Retina (tissue), 1 donor: ENCODE results near the gene ZGLP1.

Source experiments
- DNase-seq: peaks from one replicate; pipeline ENCODE4 v3.0.0-alpha.2; 2016

ZGLP1 gene

DNA sequence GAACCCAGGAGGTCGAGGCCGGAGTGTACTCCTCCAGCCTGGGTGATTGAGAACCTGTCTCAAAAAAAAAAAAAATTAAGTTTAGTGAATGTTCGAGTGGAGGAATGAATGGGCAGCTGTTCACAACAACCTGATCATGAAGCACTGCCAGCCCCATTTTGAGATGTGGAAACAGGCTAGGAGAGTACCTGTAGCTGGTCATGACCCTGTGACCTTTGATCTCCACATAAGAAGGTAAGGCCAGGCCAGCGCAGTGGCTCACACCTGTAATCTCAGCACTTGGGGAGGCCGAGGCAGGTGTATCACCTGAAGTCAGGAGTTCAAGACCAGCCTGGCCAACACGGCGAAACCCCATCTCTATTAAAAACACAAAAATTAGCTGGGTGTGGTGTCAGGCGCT lies 16.1 kb upstream of the ZGLP1 start:
- DNase-seq: no peak

DNA sequence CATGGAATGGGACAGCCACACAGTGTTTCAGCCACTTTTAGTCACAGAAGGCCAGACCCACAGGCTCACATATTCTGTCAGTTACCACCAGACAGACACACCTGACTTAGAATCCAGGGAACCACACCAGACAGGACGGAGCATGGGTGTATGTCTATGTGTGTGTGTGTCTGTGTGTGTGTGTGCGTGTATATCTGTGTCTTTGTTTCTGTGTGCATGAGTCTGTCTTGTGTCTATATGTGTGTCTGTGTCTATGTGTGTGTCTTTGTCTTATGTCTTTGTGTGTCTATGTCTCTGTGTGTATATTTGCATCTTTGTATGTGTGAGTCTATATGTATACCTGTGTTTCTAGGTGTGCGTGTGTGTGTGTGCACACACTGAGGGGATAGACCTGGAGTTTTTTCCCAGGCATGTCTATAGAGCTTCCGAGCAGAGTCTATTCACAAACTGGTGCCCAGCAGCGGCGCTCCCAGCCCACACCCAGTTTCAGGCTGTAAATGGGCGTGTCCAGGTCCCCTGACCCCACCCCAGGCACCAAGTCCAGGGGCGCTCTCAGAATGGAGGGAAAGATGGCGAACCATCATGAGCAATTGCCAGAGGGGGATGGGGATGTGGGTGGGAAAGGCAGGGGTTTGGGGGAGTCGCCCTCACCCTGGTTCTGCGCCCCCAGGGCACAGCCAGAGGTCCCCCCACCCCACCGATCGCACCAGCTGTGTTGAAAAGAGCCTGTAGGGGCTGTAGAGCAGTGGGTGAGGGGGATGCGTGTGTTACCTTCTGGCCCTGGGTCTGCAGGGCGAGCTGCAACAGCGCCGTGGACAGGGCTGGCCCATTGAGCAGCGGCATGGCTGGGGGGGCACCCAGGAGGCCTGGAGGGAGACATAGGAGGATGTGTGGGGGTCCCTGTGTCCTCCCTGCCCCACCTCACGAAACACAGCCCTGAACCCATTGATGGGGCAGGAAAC lies 12.5 kb upstream of the ZGLP1 start:
- no peak for DNase-seq

DNA sequence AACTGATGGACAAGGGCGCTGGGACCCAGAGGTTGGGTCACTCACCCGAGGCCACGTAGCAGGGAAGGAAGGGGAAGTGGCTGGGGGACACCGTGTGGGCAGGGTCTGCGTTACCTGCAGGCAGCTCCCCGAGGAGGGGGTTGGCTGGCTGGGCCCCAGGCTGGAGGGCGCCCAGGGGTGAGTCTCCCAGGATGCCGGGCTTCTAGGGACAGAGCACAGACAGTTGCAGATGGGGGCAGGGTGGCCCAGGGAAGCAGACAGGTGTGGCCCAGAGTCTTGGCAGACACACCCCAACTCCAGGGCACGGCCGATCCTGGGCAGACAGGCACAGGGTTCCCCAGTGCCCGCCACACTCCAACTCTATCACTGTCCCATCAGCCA lies 11.8 kb upstream of the ZGLP1 start:
- no peak for DNase-seq

- DNase-seq: no peak
These were observed 11.2 kb upstream of the ZGLP1 start for GRCh38 chr19:10320602-10321416.

GRCh38 chr19:10318807-10319682 lies 9.4 kb upstream of the ZGLP1 start:
- DNase-seq: no peak

GRCh38 chr19:10317857-10318462 lies 8.3 kb upstream of the ZGLP1 start:
- no peak for DNase-seq

DNA sequence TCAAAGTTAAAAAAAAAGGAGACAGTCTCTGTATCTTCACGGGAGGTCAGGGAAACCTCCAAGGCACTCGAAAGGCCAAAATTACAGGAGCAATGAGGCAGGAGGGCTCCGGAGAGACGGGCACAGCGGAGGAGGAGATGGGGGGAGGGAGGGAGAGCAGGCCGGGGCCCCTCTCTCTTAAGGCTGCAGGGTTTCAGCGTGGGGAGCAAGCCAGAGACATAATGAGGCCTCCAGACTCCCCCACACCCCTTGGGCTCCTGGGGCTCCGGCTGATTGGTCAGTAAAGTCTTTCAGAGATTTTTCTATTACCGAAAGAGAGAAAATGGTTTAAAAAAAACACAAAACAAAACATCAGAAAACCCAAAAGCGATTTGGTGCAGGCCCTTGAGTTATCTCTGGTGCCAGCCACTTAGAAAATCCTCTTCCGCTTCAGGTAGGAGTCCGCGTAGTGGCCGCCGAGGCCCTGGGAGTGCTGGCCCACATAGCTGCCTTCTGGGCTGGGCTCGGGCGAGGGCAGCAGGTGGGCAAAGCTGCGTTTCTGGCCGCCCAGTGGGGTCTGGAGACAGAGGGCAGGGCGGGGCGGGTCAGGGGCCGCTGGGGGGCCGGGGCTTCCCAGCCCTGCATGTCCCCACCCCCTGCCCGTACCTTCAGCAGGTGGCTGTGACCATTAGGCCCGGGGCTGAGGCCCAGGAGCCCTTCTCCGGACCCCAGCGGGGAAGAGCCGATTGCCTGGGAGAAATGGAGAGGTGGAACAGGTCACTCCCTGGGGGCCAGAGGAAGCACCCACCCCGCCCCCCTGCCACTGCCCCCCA lies 7.6 kb upstream of the ZGLP1 start:
- DNase-seq: no peak

DNA sequence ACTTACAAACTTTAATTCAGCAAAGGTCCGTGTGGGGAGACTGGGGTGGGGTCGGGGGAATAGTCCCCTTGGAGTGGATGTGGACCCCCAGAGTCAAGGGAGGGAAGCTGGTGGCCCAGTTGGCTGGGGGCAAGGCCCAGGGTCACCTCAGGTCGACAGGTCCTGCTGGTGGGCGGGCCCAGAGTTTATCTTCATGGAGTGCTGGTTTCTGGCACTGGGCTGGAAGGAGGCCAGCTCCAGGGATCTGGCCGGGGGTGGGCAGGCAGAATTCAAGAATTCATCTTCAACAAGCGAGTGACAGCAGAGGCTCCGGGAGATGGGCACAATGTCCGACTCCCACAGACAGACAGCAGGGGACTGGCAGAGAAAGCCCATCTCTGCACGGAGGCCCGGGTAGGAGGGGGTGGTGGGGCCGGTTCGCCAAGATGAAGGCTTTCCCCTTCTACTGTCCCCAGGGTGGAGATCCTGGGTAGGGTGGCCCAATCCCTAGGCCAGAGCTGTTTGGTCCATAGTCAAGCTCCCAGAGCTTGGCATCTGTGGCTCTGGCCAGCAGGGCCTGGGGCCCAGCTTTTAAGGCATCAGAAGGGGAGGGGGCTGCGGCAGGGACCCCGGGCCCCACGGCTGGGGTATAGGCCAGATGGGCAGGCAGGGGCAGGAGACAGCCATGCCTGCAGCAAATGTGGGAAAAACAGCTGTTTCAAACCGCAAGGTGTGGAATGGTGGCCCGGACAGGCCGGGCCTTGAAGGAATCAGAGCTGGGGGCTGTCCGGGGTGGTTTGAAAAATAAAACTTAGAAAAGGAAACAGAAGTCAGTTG lies 6.8 kb upstream of the ZGLP1 start:
- no peak for DNase-seq

DNA sequence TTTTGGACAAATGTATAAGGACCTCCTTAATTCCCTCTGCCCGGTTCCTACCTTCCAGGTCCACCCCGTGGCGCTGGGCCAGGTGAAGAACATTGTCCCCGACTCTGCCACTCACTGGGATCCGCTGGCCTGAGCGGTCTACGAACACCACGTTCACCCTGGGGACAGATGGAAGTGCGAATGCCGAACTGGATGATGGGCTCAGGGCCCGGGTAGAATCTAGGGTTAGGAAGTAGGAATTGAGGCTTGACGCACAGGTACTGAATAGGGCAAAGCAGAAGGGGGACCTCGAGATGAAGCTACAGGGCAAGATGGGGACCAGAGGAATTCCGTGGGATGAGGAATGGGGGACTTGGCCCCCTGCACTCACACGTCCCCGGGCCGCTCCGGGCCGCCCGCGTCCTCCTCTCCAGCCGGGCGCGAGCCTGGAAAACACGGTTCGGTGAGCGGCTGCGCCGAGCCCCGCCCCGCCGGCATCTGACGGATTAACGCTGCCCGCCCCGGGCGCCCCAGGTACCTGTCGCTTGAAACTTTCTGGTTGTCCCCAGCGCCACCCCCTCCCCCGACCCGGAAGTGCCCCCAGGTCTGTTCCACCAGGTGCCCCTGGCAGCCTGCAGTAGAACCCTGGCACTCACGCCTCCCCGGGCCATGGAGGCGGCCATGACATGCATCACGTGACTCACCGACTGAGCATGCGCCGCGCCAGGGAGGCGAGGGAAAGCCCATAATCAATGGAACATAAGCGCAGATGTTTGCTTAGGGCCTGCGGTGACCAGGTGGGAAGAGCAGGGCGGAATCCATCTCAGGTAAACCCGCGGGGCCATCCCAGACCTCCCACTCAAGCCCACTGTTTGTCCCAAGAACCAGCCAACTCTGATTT lies 6.0 kb upstream of the ZGLP1 start, which contains the start of gene FDX2:
TSS of gene FDX2 (minus strand) at position 681 of the 880 bp plus-strand sequence. CDS start at position 662, 19 bp downstream.
- DNase-seq: peak; percentile 84

- no peak for DNase-seq
These were observed 3.3 kb downstream of the ZGLP1 start for GRCh38 chr19:10306327-10306726.

- DNase-seq: no peak
These were observed 4.3 kb downstream of the ZGLP1 start for GRCh38 chr19:10305139-10305806.

- no peak for DNase-seq
These were observed 9.8 kb downstream of the ZGLP1 start for GRCh38 chr19:10299545-10300458.

GRCh38 chr19:10295847-10296591 lies 13.6 kb downstream of the ZGLP1 start:
- no peak for DNase-seq

- DNase-seq: peak; percentile 46
These were observed 14.2 kb downstream of the ZGLP1 start for GRCh38 chr19:10295305-10295846.

- DNase-seq: peak; percentile 21
These were observed 15.3 kb downstream of the ZGLP1 start for GRCh38 chr19:10294368-10294697.

DNA sequence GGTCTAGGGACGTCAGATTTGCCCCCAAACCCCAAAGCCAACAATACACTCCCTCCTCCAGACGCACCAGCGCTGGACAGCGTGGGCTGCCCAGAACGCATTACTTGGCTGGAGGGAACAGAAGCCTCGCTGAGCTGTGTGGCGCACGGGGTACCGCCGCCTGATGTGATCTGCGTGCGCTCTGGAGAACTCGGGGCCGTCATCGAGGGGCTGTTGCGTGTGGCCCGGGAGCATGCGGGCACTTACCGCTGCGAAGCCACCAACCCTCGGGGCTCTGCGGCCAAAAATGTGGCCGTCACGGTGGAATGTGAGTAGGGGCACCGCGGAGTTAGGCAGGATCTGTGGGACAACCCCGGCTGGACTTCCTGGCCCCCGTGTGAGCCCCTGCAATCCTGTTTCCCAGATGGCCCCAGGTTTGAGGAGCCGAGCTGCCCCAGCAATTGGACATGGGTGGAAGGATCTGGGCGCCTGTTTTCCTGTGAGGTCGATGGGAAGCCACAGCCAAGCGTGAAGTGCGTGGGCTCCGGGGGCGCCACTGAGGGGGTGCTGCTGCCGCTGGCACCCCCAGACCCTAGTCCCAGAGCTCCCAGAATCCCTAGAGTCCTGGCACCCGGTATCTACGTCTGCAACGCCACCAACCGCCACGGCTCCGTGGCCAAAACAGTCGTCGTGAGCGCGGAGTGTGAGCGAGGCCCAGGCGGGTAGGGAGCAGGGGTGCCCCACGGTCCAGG lies 15.8 kb downstream of the ZGLP1 start:
- peak; percentile 14 for DNase-seq
